ENCODE results near the gene KCMF1. TPM values are rescaled to one million over a fixed set of nuclear protein-coding genes. Genes with fewer than 3 reads are reported as not detected.

KCMF1 gene
- total and polyA plus RNA-seq, 10 of the 15 experiments (the other 5 are each of a cell fraction or from before 2014, with no cell fraction given) = 8.4 to 124 (median 43.0) TPM

- FAIRE-seq (no peak), ATAC-seq (no peak), DNase-seq (ENCODE audit: low read depth, low spot score) (no peak)
- SMC1A ChIA-PET (ENCODE audit: uncharacterized antibody, unreplicated experiment) = interaction anchor here (1.2 to 1.5 kb wide), 3 partner anchors 15 to 108 kb away, joined by 3 to 5 read pairs (median 3); no protein-coding TSS in a partner anchor
- H3K4me3 ChIP-seq = no peak overlapping the region
- WGBS (ENCODE audit: insufficient coverage, insufficient replicate concordance, low lambda C conversion rate, missing lambda C conversion rate) = 92% methylated on average over 2 of the region's 2 CpGs
- CTCF ChIA-PET = interaction anchor here (0.7 to 3.1 kb wide), 5 partner anchors 10 to 233 kb away, joined by 4 to 15 read pairs (median 4); no protein-coding TSS in a partner anchor
- H3K4me1 ChIP-seq (ENCODE audit: control insufficient read depth, insufficient read depth, low read length) = no peaks in the 10 kb centered on the region
- in situ Hi-C loops (cut with MboI) (no loop called here), intact Hi-C loops (cut with micrococcal nuclease; ENCODE audit: unreplicated experiment) (no loop called here)
- no peaks in the 10 kb centered on the region; the same call in 1 of the 2 replicates for H3K79me2 ChIP-seq (ENCODE audit: control insufficient read depth, insufficient read depth, low read length)
- H3K27me3 ChIP-seq (replicated peaks in 1 of 2; ENCODE audit: control insufficient read depth in 2 of 2, insufficient read depth in 2 of 2, low read length in 1 of 2) = no peaks in the 10 kb centered on the region
- no peak overlapping the region for H3K27ac ChIP-seq (ENCODE audit: control insufficient read depth, insufficient read depth)
- BruUV-seq (replicated peaks) = no TSS peak
- H3K9me3 ChIP-seq (replicated peaks; ENCODE audit: control insufficient read depth, insufficient read depth, low read length) = no peaks in the 10 kb centered on the region
- no peak overlapping the region for H3K9ac ChIP-seq (ENCODE audit: control insufficient read depth, insufficient read depth, low read length)
- H2AFZ ChIP-seq (ENCODE audit: control insufficient read depth, low read depth, low read length) = no peak overlapping the region
- H3K36me3 ChIP-seq (ENCODE audit: control insufficient read depth in 2 of 2, insufficient read depth in 2 of 2, low read length in 1 of 2) = peaks cover 12 to 36% of the 10 kb centered on the region in 2 experiments
- no peak for TF ChIP-seq NR2F1 (conservative IDR thresholded peaks at IDR 0.05)
- TF ChIP-seq CTCF (IDR thresholded peaks at IDR 0.05 in 2 of 3, conservative IDR thresholded peaks at IDR 0.05 in 1 of 3; ENCODE audit: control insufficient read depth in 2 of 3, extremely low read depth in 1 of 3, insufficient read depth in 1 of 3, low read depth in 3 of 3, low read length in 3 of 3) = no peak
- TF ChIP-seq JUNB (IDR thresholded peaks at IDR 0.05) = no peak
- no peak for TF ChIP-seq SREBF2 (IDR thresholded peaks at IDR 0.05; ENCODE audit: low read length)
- TF ChIP-seq EED (IDR thresholded peaks at IDR 0.05; ENCODE audit: low read depth) = no peak
- TF ChIP-seq REST (IDR thresholded peaks at IDR 0.05; ENCODE audit: low read depth, low read length) = no peak
- no peak for TF ChIP-seq ZNF622 (IDR thresholded peaks at IDR 0.05)
- TF ChIP-seq SMC3 (IDR thresholded peaks at IDR 0.05; ENCODE audit: borderline replicate concordance, low read length) = no peak
- no peak for TF ChIP-seq RAD51 (IDR thresholded peaks at IDR 0.05)
- TF ChIP-seq YY1 (IDR thresholded peaks at IDR 0.05; ENCODE audit: low read depth, low read length) = no peak
- no peak for TF ChIP-seq ZBED1 (IDR thresholded peaks at IDR 0.05; ENCODE audit: borderline replicate concordance)
- TF ChIP-seq POLR2AphosphoS2 (IDR thresholded peaks at IDR 0.05; ENCODE audit: low read depth, low read length) = no peak
- POLR2A ChIA-PET = interaction anchor here (0.9 kb wide), 1 partner anchor 102 kb away, joined by 3 read pairs; no protein-coding TSS in a partner anchor
- no peak overlapping the region for H3K4me2 ChIP-seq (ENCODE audit: control insufficient read depth, insufficient read depth)
- RAD21 ChIA-PET (ENCODE audit: unreplicated experiment) = interaction anchor here (1.2 to 2.0 kb wide), 2 partner anchors 91 to 107 kb away, joined by 4 to 5 read pairs; no protein-coding TSS in a partner anchor
- peaks cover 2% of the 10 kb centered on the region; the same call in 1 of the 2 replicates for H4K20me1 ChIP-seq (ENCODE audit: control insufficient read depth, insufficient read depth)
These were observed 62.4 kb downstream of the KCMF1 start for GRCh38 chr2:85033388-85033787.
